A673 (cell line): ENCODE measurements around the gene EMID1. TPM values are rescaled to one million over a fixed set of nuclear protein-coding genes. Genes with fewer than 3 reads are reported as not detected.

Experiments used
- BruUV-seq: library from RNA; stranded (reverse); fragments of 400-500 nt; replicated peaks from 2 replicates; lab custom pipeline; 2021; lab: Mats Ljungman, UMichigan
- CTCF ChIA-PET: fragments of 300-600 bp; sonication (Branson Sonifier 250); formaldehyde crosslinking; loops from one replicate; lab custom pipeline; 2022; ENCODE audit warnings: antibody characterized with exemption; lab: Charles Lee
- POLR2A ChIA-PET: fragments of 300-600 bp; sonication (Branson Sonifier 250); formaldehyde crosslinking; loops from one replicate; lab custom pipeline; 2022; ENCODE audit warnings: antibody characterized with exemption; ENCODE audit not compliant: low non-redundant PET; lab: Charles Lee
- DNase-seq: peaks from one replicate; pipeline ENCODE4 v3.0.0-alpha.2; 2015; ENCODE audit warnings: low spot score
- H3K27ac ChIP-seq: fragments of 200-600 bp; sonication (generic); 2 replicates; pipeline ENCODE4 v1.5.1; 2016; ENCODE audit warnings: mixed run types, low read depth, mild to moderate bottlenecking, mixed read lengths, antibody characterized with exemption, low read length; ENCODE audit not compliant: poor library complexity, severe bottlenecking
- H3K27me3 ChIP-seq: fragments of 200-600 bp; sonication (generic); replicated peaks from 2 replicates; pipeline ENCODE4 v1.6.1; 2017; ENCODE audit warnings: mixed run types, low read depth, mild to moderate bottlenecking, mixed read lengths, antibody characterized with exemption, low read length; ENCODE audit not compliant: insufficient read depth, poor library complexity
- H3K36me3 ChIP-seq: fragments of 200-600 bp; sonication (generic); 2 replicates; pipeline ENCODE4 v1.6.1; 2016; ENCODE audit warnings: mixed run types, mild to moderate bottlenecking, mixed read lengths, antibody characterized with exemption, low read length; ENCODE audit not compliant: insufficient read depth, poor library complexity, severe bottlenecking
- H3K4me1 ChIP-seq: fragments of 200-600 bp; sonication (generic); 2 replicates; pipeline ENCODE4 v1.6.1; 2017; ENCODE audit warnings: mixed run types, mild to moderate bottlenecking, mixed read lengths, antibody characterized with exemption, low read length; ENCODE audit not compliant: insufficient read depth, poor library complexity, severe bottlenecking
- H3K4me3 ChIP-seq: fragments of 200-600 bp; sonication (generic); 2 replicates; pipeline ENCODE4 v1.5.1; 2016; ENCODE audit warnings: low read depth, mixed run types, mild to moderate bottlenecking, mixed read lengths, low read length; ENCODE audit not compliant: poor library complexity, severe bottlenecking
- H3K9me3 ChIP-seq: fragments of 200-600 bp; sonication (generic); 2 replicates; pipeline ENCODE4 v1.6.1; 2016; ENCODE audit warnings: mixed run types, low read depth, mild to moderate bottlenecking, mixed read lengths, antibody characterized with exemption, low read length; ENCODE audit not compliant: poor library complexity, severe bottlenecking
- CTCF ChIP-seq: fragments of 300-800, 200-600 bp; sonication (generic); conservative IDR thresholded peaks from 2 replicates; pipeline ENCODE4 v1.5.1; 2017; ENCODE audit warnings: low read depth, mild to moderate bottlenecking, antibody characterized with exemption, low read length, moderate library complexity, mixed read lengths
- EZH2 ChIP-seq: fragments of 200-600 bp; sonication (generic); IDR thresholded peaks from 2 replicates; pipeline ENCODE4 v1.6.1; 2017; ENCODE audit warnings: borderline replicate concordance, low read depth, mild to moderate bottlenecking, mixed read lengths, antibody characterized with exemption, low read length; ENCODE audit not compliant: poor library complexity, severe bottlenecking
- intact Hi-C: fragments of 100-400 bp; cut with micrococcal nuclease; formaldehyde crosslinking; loops from one replicate; pipeline ENCODE4 v1.10.0; 2022; ENCODE audit not compliant: unreplicated experiment
- total RNA-seq: library from RNA; stranded (reverse); gene quantifications from 2 replicates; pipeline ENCODE4 v1.2.3, GENCODE V29; 2021

The EMID1 gene
- total RNA-seq, 1 experiment from 2014 or later: not detected

DNA sequence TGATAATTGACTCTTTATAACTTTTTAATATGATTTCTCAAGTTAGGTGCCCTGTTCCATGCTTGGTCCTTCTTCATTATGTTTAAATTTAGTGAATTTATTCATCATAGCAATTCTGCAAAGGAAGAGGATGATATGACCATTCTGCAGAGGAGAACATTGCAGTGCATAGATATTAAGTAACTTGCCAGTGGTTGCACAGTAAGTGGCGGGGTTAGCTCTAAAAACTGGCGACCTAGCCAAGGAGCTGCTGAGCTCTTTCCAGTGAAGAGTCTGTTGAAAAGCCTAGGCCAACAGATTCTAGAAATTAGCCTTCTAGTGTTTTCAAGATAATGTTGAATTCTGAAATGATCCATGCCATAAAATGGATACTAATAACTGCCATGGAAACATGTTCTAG, 66.9 kb downstream of the EMID1 start:
- H3K27ac ChIP-seq: peak overlapping the region; percentile 15
- POLR2A ChIA-PET: no interaction called here
- CTCF ChIA-PET: no interaction called here
- peaks cover 48% of the 10 kb centered on the region for H3K4me1 ChIP-seq
- no peaks in the 10 kb centered on the region for H3K27me3 ChIP-seq
- intact Hi-C loops: no loop called here
- H3K9me3 ChIP-seq: no peaks in the 10 kb centered on the region
- DNase-seq: no peak
- H3K4me3 ChIP-seq: no peak overlapping the region
- H3K36me3 ChIP-seq: peaks cover 83% of the 10 kb centered on the region
- no TSS peak for BruUV-seq
- TF ChIP-seq CTCF (no peak), EZH2 (no peak)

DNA sequence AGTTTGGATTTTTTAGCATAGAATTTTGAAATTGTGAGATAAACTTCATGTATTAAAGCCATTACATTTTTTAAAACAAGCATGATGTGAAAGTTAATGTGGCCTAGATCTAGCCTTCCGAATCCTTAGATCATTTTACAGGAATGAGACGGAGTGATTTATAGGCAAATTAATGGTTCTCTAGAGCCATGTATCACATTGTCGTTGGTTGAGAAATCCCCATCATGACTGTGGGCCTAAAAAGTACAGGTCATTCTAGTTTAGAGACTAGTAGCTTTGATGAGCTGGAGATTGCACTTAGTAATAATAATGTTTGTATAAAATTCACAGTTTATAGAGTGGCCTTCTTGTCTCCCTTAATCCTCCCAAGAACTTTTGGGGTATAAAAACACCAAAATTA, 69.5 kb downstream of the EMID1 start:
- POLR2A ChIA-PET: no interaction called here

GRCh38 chr22:29275819-29276565, 70.3 kb downstream of the EMID1 start:
- no peak for DNase-seq
- POLR2A ChIA-PET: interaction anchor here (0.6 kb wide), 1 partner anchor 293 kb away, joined by 4 read pairs; no protein-coding TSS in a partner anchor
- CTCF ChIA-PET: no interaction called here
- intact Hi-C loops: no loop called here
- TF ChIP-seq EZH2 (no peak), CTCF (no peak)
- Histone ChIP-seq H3K9me3 (no peaks in the 10 kb centered on the region), H3K27ac (peak overlapping the region; percentile 12), H3K36me3 (peaks cover 96% of the 10 kb centered on the region), H3K4me1 (peaks cover 32% of the 10 kb centered on the region), H3K27me3 (no peaks in the 10 kb centered on the region), H3K4me3 (no peak overlapping the region)
- BruUV-seq: no TSS peak

More for the DNA sequence above, 69.5 kb downstream of the EMID1 start:
- Histone ChIP-seq H3K4me3 (no peak overlapping the region), H3K9me3 (no peaks in the 10 kb centered on the region), H3K27me3 (no peaks in the 10 kb centered on the region), H3K36me3 (peaks cover 99% of the 10 kb centered on the region), H3K27ac (no peak overlapping the region), H3K4me1 (peaks cover 40% of the 10 kb centered on the region)
- TF ChIP-seq CTCF (no peak), EZH2 (no peak)
- intact Hi-C loops: no loop called here
- DNase-seq: no peak
- no TSS peak for BruUV-seq
- CTCF ChIA-PET: no interaction called here
